Stimulated activated CD8-positive, alpha-beta memory T cell treated with anti-CD3 and anti-CD28 coated beads, Interleukin-15, amount 100 ng/mL, for 4 hours (primary cell): ENCODE measurements around the gene PARD3B.

Experiments
- DNase-seq, 2 donors: peaks; one replicate each; pipeline ENCODE4 v3.0.0-alpha.2; 2020; ENCODE audit warnings: low read depth in 2 of 2

PARD3B gene

GRCh38 chr2:204753841-204754240 lies 208.6 kb downstream of the PARD3B start:
- no peak for DNase-seq

DNA sequence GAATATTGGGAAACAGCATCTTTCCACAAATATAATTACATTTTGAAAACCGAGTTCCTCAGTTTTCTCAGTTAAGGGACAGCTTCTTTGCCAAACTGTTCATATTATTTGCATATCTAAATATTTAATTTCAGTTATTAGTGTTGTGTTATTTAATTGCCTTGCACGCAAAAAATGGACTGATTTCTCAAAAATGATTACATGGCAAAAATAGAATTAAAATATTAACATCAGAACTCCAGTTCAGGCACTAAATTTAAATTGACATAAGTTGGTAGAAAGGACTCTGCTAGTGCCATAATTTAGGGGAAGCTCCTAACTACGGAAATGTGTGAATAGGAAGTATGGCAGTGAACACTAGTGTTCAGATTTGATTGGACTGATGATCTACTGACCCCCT lies 209.6 kb downstream of the PARD3B start:
- DNase-seq = no peak

- DNase-seq = no peak
Observed at GRCh38 chr2:204763974-204764703, 218.9 kb downstream of the PARD3B start.

DNA sequence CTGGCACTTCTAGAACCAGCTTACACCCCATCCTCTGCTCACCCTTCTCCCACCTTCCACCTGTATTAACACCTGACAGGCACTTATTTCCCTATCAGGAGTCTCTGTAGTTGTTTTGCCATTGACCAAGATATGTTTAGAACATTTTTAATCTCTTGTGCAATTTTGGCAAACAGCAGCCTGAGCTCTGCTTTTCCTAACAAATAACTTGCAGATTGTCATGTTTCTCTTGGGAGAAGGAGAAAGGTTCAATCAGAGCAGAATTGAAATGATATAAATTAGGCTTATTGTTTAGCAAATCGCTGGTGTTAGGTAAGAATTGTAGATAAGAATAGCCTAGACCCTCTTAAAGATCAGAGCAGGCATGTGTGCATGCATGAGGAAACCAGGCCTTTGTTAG lies 225.5 kb downstream of the PARD3B start:
- no peak for DNase-seq

DNA sequence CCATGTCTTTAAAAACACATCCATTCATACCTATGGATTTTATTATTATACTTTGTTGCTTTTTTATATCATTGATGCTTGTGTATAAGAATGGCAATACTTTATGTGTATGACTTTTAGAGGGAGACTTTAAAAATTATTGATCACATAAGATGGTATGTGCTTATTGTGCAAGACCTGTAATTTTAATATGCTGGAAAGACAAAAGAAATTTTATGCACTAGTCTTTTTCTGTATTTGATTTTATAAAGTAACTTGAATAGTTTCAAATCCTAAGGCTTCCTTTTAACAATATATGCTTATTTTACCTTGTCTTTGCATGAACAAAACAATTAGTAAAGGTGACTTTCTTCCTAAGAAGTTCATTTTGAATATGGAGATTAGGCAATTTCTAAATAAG lies 226.4 kb downstream of the PARD3B start:
- DNase-seq = no peak

DNA sequence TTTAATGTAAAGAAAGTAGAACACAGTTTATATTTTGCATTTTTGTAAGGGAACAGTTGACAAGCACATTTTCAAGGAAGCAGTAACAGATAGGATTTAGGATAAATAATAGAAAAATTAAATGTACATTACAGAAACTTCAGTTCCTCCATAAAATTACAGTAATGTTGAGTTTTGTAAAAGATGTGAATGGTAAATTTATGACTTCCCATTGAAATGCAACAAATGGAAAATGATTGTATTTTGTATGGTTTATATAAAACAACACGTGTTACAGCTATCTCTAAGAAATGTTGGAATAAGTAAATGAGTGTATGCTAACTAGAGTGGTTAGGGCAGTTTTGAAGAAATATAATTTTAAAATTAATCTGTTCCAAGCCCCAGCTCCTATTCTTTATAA lies 227.3 kb downstream of the PARD3B start:
- no peak for DNase-seq

- no peak for DNase-seq
Observed at GRCh38 chr2:204775766-204776165, 230.5 kb downstream of the PARD3B start.

- DNase-seq = no peak
Observed at GRCh38 chr2:204776781-204777559, 231.7 kb downstream of the PARD3B start.

DNA sequence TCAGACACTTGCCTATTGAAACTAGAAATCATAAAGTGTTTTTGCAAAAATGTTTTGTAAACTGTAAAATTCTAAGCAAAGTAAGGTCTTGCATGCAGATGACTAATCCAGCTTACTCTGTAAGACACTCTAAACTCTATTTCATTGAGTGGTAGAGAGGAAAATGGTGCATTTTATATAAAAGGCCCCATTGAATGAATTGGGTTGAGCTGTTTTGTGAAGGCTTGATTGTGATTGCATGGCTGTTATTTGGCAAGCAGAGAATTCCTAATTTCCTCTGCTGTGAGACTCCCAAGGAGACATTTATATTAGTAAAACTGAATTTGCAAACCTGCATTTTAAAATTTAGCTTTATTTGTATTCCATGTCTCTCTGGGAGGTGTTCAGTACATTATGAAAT lies 234.5 kb downstream of the PARD3B start:
- no peak for DNase-seq

DNA sequence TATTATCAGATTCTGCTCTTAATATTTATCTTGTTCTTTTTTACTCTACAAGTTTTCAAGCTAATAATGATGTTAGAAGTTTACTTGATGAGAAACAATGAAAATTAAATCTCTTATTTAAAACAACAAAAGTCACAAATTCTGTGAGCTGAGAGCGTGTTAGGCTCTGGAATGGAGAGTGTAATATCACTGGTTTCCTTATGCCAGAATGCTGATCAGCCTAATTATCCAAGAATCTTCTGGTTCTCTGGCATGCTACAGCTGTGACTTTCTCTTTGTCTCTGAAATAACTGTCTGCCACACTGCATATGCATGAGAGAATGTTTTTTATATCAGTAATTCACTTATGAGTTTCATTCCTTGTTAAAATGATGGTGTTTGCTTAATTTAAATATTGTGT lies 236.7 kb downstream of the PARD3B start:
- DNase-seq = no peak

GRCh38 chr2:204790076-204790475 lies 244.8 kb downstream of the PARD3B start:
- no peak for DNase-seq

- no peak for DNase-seq
Observed at GRCh38 chr2:204791230-204791629, 246.0 kb downstream of the PARD3B start.

- no peak for DNase-seq
Observed at GRCh38 chr2:204794624-204795023, 249.3 kb downstream of the PARD3B start.

DNA sequence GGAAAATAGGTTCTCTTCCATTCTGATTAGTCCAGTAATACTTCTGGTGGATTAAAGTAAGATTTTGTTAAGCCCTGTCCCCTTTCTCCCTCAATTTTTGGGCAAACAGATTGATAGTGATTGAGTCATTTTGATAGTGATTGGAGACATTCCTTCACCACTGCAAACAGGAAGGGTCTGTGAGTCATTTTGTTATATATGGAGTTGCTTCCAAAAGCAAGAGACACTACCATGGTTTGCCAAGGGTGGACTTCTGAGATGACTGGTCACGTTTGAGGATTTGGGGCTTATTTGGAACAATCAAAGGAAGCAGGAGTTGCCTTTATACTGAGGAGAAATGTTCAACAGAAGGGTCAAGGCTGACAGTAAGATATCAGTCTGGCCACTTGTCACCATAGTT lies 249.9 kb downstream of the PARD3B start:
- no peak for DNase-seq

DNA sequence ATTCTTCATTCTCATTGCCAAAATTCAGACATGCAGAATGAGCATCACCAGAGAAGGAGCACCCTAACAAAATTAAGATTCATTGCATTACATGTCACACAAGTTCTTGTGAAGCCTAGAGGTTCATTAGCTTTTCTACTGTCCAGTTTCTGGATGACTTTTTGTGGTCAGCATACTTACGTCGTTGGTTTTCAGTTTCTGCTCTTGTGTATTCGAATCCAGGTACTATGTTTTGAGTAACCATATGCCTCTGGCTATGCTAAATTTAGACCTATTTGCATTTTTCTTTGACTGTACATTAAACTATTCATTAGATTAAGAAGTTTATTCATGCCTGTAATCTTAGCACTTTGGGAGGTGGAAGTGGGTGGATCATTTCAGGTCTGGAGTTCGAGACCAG lies 251.3 kb downstream of the PARD3B start:
- DNase-seq = no peak

DNA sequence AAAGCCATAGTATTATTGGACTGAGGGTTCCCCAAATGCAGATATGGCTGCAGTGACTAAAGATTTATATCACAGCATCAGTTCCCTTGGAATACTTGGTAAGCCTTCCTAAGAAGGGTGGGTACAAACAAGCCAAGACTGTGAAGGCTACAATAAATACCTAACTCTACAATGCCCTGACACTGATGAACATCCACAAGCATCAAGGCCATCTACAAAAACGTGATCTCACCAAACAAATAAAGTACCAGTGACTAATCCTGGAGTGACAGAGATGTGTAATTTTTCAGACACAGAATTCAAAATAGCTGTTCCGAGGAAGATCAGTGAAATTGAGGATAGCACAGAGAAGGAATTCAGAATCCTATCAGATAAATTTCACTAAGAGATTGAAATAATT lies 254.5 kb downstream of the PARD3B start:
- DNase-seq = no peak

GRCh38 chr2:204808494-204808893 lies 263.2 kb downstream of the PARD3B start:
- no peak for DNase-seq

DNA sequence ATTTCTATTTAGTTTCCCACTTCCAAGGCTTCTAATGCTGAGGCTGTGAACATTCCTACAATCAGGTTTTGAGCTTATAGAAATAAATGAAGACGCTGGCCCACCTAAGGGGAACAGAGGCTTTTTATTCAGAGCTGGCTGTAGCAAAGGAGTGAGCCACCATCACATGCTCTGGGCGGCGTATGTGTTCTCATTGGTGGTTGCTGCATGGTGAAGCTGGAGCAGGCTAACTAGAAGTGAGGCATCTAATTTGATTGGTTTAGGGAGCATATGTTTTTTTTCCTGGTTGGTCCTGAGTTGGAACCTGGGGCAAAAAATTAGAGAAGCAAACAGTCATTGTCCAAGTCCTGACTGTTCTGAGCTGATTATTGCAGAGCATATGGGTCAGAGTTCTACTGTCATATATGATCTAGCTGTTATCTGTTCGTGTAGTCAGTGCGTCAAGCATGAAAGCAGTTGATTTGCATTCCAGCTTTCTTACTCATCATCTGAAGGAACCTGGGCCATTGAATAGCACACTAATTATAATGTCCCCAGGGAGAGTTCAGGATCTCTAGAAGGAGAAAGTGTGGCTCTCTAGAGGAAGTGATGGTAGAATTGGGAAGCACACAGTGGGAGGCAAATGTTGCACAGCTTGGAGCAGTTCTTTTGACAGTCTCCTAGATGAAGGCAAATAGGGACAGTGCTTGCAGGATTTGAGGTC lies 279.6 kb downstream of the PARD3B start:
- DNase-seq = no peak

- no peak for DNase-seq
Observed at GRCh38 chr2:204825681-204826080, 280.4 kb downstream of the PARD3B start.

DNA sequence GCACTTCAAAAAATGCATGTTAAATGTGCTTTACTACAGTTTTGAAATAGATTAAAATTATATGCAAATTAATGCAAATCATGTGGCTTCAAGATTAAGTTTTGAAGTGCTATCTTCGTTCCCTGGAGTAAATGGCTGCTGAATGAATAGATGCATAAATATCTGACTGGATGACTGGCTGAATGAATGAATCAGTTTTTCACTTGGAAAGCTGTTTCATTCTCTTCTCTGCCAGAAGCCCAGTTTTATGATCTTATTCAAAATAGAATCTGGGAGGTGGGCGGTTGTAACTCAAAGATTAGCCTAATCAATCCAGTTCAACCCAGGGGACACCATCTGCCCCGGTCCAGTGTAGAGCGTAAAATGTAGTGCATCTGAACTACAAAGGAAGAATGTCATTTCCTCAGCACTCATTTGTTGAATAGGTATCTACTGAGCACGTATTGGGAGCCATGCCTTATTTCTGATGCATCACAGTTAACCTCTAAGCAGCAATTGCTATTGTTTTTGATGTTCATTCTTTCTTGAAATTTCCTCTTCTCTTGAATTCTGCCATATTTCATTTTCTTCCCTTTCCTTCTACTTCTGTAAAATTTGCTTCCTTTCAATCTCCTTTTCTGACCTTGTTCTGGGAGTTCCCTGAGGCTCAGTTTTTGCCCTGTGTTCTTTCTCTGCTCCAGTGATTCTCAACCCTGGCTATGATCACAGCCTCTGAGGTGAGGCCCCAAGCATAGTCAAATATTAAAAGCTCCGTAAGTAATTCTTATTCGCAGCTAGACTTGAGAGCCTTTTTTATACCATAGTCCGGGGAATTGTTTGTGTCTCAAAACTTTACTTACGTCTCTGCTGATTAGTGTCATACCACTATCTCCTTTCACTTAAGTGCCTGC lies 282.7 kb downstream of the PARD3B start:
- no peak for DNase-seq

DNA sequence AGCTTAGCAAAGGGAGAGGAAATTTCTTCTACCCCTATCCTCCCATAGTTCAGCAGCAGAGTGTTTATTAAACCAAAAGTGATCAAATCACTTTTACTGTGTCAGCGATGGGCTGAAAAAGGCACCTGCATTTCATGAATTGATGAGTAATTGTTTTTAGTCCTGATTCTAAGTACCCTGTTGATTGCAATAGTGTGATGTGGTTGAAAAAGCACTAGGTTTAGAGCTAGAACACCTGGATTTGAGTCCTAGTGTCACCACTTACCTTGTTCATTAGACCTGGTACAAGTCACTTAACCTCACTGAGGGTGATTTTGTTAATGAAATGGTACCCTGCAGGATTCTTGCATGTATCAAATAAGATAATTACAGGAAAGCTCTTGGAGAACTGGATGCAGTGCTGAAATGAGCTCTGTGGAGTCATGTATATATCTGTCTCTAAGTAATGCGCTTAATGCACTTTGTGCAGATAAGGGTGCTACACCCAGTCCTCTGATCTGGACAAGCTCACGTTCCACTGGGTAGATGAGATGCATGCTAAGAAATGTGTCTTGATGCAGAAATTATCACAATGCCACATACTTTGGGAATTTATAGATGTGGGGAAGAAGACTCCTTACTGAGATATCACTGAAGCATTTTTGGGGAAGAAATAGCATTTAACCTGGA lies 289.6 kb downstream of the PARD3B start:
- no peak for DNase-seq
